Measurements from ENCODE around the gene PAX7. TPM values are rescaled to one million over a fixed set of nuclear protein-coding genes. Genes with fewer than 3 reads are reported as not detected.
A peak's percentile ranks its signal among the peaks of the same experiment; 100 is the strongest.

The PAX7 gene
- total and polyA plus RNA-seq, 2 experiments from 2014 or later: not detected

GRCh38 chr1:18634276-18634675, 3.6 kb downstream of the PAX7 start:
- no peak overlapping the region for H3K4me3 ChIP-seq
- no peak for DNase-seq (ENCODE audit: low read depth in 1 of 2, low spot score in 1 of 2)
- no peak overlapping the region for H3K27ac ChIP-seq

DNA sequence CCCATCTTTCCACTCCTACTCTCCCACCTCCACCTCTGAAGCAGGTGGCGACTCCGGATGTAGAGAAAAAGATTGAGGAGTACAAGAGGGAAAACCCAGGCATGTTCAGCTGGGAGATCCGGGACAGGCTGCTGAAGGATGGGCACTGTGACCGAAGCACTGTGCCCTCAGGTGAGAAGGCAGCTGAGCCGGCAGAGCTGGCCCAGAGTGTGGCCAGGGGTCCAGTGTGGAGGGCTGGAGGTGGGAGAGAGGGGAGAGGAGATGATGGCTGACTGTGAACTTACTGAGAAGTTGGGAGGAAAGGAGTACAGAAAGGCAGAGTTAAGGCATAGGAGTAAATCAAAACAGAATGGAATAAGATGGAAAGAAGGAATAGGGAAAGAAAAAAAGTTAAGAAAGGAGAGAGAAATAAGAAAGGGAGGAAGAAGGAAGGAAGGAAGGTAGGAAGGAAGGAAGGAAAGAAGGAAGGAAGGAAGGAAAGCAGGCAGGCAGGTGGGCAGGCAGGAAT, 4.5 kb downstream of the PAX7 start:
- no peak for DNase-seq (ENCODE audit: low read depth in 1 of 2, low spot score in 1 of 2)
- peaks cover 100% of the 10 kb centered on the region for H3K27me3 ChIP-seq
- H3K27ac ChIP-seq: no peak overlapping the region
- H3K4me1 ChIP-seq (ENCODE audit: low read depth): peaks cover 9% of the 10 kb centered on the region
- TF ChIP-seq, protein P1, sequence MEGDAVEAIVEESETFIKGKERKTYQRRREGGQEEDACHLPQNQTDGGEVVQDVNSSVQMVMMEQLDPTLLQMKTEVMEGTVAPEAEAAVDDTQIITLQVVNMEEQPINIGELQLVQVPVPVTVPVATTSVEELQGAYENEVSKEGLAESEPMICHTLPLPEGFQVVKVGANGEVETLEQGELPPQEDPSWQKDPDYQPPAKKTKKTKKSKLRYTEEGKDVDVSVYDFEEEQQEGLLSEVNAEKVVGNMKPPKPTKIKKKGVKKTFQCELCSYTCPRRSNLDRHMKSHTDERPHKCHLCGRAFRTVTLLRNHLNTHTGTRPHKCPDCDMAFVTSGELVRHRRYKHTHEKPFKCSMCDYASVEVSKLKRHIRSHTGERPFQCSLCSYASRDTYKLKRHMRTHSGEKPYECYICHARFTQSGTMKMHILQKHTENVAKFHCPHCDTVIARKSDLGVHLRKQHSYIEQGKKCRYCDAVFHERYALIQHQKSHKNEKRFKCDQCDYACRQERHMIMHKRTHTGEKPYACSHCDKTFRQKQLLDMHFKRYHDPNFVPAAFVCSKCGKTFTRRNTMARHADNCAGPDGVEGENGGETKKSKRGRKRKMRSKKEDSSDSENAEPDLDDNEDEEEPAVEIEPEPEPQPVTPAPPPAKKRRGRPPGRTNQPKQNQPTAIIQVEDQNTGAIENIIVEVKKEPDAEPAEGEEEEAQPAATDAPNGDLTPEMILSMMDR (IDR thresholded peaks at IDR 0.05; ENCODE audit: low read depth, low read length): no peak
- H3K4me3 ChIP-seq: no peak overlapping the region
- H3K9me3 ChIP-seq (ENCODE audit: low read depth): no peaks in the 10 kb centered on the region
- H3K36me3 ChIP-seq: no peaks in the 10 kb centered on the region

More at GRCh38 chr1:18634276-18634675, 3.6 kb downstream of the PAX7 start:
- H3K9me3 ChIP-seq (ENCODE audit: low read depth): no peaks in the 10 kb centered on the region
- H3K4me1 ChIP-seq (ENCODE audit: low read depth): peaks cover 9% of the 10 kb centered on the region
- TF ChIP-seq, protein P1 (IDR thresholded peaks at IDR 0.05; ENCODE audit: low read depth, low read length): no peak
- no peaks in the 10 kb centered on the region for H3K36me3 ChIP-seq
- H3K27me3 ChIP-seq: peaks cover 100% of the 10 kb centered on the region

DNA sequence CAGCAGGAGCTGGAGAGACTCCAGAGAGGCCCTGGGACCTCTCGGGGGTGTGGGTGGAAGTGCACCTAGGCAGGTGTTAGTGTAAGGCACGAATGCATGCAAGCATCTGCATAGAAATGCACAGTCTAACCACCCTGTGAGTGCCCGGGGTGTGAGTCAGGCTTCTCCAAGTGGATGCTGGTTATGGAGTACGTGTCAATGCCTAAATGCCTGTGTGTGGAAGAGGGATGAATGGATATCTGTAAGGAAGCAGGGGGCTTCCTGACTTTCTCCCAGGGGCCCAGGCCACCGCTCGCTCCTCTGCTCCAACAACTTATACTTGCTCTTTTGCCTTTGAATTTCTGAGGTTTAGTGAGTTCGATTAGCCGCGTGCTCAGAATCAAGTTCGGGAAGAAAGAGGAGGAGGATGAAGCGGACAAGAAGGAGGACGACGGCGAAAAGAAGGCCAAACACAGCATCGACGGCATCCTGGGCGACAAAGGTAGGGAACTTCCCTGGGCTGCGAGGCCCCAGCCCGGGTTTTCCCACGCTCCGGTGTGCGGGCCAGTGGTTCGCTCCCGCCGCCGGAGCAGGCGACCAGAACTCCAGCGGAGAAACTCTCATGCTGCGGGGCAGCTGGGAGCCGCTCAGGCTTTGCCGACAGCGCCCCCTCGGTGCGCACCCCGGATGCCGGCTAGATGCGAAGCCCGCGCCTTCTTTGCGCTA, 5.4 kb downstream of the PAX7 start:
- H3K4me3 ChIP-seq: no peak overlapping the region
- peaks cover 4% of the 10 kb centered on the region for H3K4me1 ChIP-seq (ENCODE audit: low read depth)
- no peaks in the 10 kb centered on the region for H3K36me3 ChIP-seq
- H3K9me3 ChIP-seq (ENCODE audit: low read depth): no peaks in the 10 kb centered on the region
- H3K27me3 ChIP-seq: peaks cover 100% of the 10 kb centered on the region
- DNase-seq (ENCODE audit: low read depth in 1 of 2, low spot score in 1 of 2): peak in 1 of 2 donors; percentile 48
- TF ChIP-seq, protein P1 (IDR thresholded peaks at IDR 0.05; ENCODE audit: low read depth, low read length): peak; percentile 5
- no peak overlapping the region for H3K27ac ChIP-seq

DNA sequence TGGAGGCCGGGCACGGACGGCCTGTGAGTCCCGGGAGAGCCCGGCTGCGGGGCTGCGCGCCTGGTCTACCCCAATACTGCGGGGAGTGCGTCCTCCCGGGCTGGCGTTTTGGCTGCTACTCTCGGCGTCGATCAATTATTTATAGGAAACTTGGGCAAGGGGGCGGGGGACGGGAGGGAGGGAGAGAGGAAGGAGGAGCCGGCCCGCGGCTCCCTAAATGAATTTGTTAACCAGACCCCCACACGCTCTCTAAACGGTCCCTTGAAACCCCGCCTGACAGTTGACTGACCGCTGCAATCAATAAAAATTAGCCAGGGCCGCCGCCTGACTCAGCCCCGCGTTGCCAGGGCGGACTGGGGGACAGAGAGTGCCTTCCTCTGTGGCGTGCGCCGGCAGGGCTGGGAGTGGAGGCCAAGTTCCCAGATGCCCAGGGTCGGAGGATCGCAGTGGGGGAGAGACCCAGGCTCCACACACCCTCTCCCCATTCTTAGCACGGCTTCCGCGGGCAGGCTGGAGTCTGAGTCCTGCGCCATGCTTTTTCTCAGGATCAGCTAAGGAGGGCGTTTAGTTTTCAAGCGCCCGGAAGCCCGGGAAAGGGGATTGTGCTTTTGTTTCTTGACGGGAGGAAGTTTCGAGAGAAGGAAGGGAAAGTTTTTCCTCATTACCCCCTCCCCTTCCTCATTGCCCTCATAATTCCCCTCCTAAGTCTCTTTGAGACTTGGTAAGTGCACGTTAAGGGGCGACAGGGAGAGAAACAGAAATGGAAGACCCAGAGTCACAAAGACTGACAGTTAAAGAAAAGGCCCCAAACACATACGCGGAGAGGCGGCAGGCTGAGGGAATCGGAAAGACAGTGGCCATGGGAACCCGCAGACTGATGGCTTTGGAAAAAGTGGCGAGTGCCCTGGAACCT, 6.2 kb downstream of the PAX7 start:
- H3K4me1 ChIP-seq (ENCODE audit: low read depth): no peaks in the 10 kb centered on the region
- H3K9me3 ChIP-seq (ENCODE audit: low read depth): no peaks in the 10 kb centered on the region
- peaks cover 100% of the 10 kb centered on the region for H3K27me3 ChIP-seq
- no peak overlapping the region for H3K27ac ChIP-seq
- DNase-seq (ENCODE audit: low read depth in 1 of 2, low spot score in 1 of 2): no peak
- TF ChIP-seq, protein P1 (IDR thresholded peaks at IDR 0.05; ENCODE audit: low read depth, low read length): no peak
- no peaks in the 10 kb centered on the region for H3K36me3 ChIP-seq
- no peak overlapping the region for H3K4me3 ChIP-seq

DNA sequence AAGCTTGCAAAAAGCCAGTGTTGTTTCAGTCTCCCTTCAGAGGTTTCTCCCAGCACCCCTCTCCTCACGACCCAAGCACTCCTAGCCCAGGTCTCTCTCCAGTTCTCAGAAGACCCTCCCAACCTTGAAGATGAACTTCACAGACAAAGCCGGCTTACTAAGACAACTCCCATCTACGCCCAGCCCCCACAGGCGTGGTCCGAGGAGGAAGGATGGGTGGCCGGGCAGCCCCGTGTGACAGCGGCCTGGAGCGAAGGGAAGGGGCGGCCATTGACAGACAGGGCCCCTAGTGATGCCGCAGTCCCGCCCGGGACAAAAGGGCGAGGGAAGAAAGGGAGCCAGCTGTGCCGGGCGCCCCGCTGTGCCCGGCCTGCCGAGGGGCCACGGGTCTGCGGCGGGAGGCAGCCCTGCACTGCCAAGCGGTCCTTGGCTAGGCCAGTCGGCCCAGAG, 6.9 kb downstream of the PAX7 start:
- no peak overlapping the region for H3K27ac ChIP-seq
- DNase-seq (ENCODE audit: low read depth in 1 of 2, low spot score in 1 of 2): no peak
- H3K36me3 ChIP-seq: no peaks in the 10 kb centered on the region
- TF ChIP-seq, protein P1 (IDR thresholded peaks at IDR 0.05; ENCODE audit: low read depth, low read length): no peak
- no peaks in the 10 kb centered on the region for H3K9me3 ChIP-seq (ENCODE audit: low read depth)
- no peak overlapping the region for H3K4me3 ChIP-seq
- peaks cover 100% of the 10 kb centered on the region for H3K27me3 ChIP-seq
- no peaks in the 10 kb centered on the region for H3K4me1 ChIP-seq (ENCODE audit: low read depth)

Data from cardiac muscle cell (in vitro differentiated cells and primary cell).